Activated naive CD4-positive, alpha-beta T cell treated with anti-CD3 and anti-CD28 coated beads for 36 hours (primary cell): ENCODE results near the gene PMEPA1. TPM values are rescaled to one million over a fixed set of nuclear protein-coding genes. Genes with fewer than 3 reads are reported as not detected.

Experiments used
- CTCF ChIA-PET: fragments of 350-600 bp; sonication (Branson Sonifier 250); formaldehyde crosslinking; loops from one replicate; lab custom pipeline; 2021; ENCODE audit warnings: antibody characterized with exemption; lab: Charles Lee
- DNase-seq: peaks from one replicate; pipeline ENCODE4 v3.0.0-alpha.2; 2020
- H3K27ac Mint-ChIP-seq: one replicate; pipeline ENCODE4 v1.8.0; 2021; ENCODE audit warnings: mild to moderate bottlenecking, mixed read lengths
- H3K27me3 Mint-ChIP-seq: one replicate; pipeline ENCODE4 v1.8.0; 2021; ENCODE audit warnings: low read depth, mixed read lengths
- H3K36me3 Mint-ChIP-seq: one replicate; pipeline ENCODE4 v1.8.0; 2021; ENCODE audit warnings: low read depth, mixed read lengths
- H3K4me1 Mint-ChIP-seq: one replicate; pipeline ENCODE4 v1.8.0; 2021; ENCODE audit warnings: low read depth, mixed read lengths
- H3K4me3 Mint-ChIP-seq: one replicate; pipeline ENCODE4 v1.8.0; 2021; ENCODE audit warnings: mild to moderate bottlenecking, moderate library complexity, mixed read lengths
- H3K9me3 Mint-ChIP-seq: one replicate; pipeline ENCODE4 v1.8.0; 2021; ENCODE audit warnings: mixed read lengths
- intact Hi-C: fragments of 100-400 bp; cut with micrococcal nuclease; formaldehyde crosslinking; loops from one replicate; pipeline ENCODE4 v1.15.1; 2023
- total RNA-seq, 2 experiments: library from RNA; stranded (reverse); gene quantifications; one replicate each; pipeline ENCODE4 v1.2.3, GENCODE V29; 2021

PMEPA1 gene
- total RNA-seq, 2 experiments from 2014 or later: 2.0 to 2.2 TPM

- Mint-ChIP-seq H3K9me3 (peaks cover 2% of the 10 kb centered on the region), H3K27ac (no peak overlapping the region), H3K4me3 (no peak overlapping the region), H3K27me3 (peaks cover 8% of the 10 kb centered on the region), H3K36me3 (no peaks in the 10 kb centered on the region), H3K4me1 (peaks cover 16% of the 10 kb centered on the region)
- intact Hi-C loops: loop anchor here (1.0 to 2.0 kb wide), 2 partner anchors 37 to 50 kb away; partner anchors contain the start of gene PMEPA1
- CTCF ChIA-PET: no interaction called here
- DNase-seq: no peak
Observed at GRCh38 chr20:57747861-57748481, 38.2 kb upstream of the PMEPA1 start.

- H3K9me3 Mint-ChIP-seq: peaks cover 2% of the 10 kb centered on the region
- no peak for DNase-seq
- no peak overlapping the region for H3K4me3 Mint-ChIP-seq
- intact Hi-C loops: no loop called here
- no peaks in the 10 kb centered on the region for H3K36me3 Mint-ChIP-seq
- H3K27ac Mint-ChIP-seq: no peak overlapping the region
- H3K27me3 Mint-ChIP-seq: peaks cover 8% of the 10 kb centered on the region
- CTCF ChIA-PET: no interaction called here
- peaks cover 16% of the 10 kb centered on the region for H3K4me1 Mint-ChIP-seq
Observed at GRCh38 chr20:57746832-57747404, 37.1 kb upstream of the PMEPA1 start.

- DNase-seq: no peak
- CTCF ChIA-PET: no interaction called here
Observed at GRCh38 chr20:57746201-57746600, 36.4 kb upstream of the PMEPA1 start.

GRCh38 chr20:57744206-57744605 is 34.4 kb upstream of the PMEPA1 start:
- H3K27ac Mint-ChIP-seq: no peak overlapping the region
- H3K9me3 Mint-ChIP-seq: no peaks in the 10 kb centered on the region
- CTCF ChIA-PET: interaction anchor here (0.5 kb wide), 1 partner anchor 14 kb away, joined by 3 read pairs; no protein-coding TSS in a partner anchor
- H3K27me3 Mint-ChIP-seq: no peaks in the 10 kb centered on the region
- no peaks in the 10 kb centered on the region for H3K36me3 Mint-ChIP-seq
- no peak for DNase-seq
- H3K4me1 Mint-ChIP-seq: peaks cover 11% of the 10 kb centered on the region
- intact Hi-C loops: no loop called here
- H3K4me3 Mint-ChIP-seq: no peak overlapping the region

More at GRCh38 chr20:57746201-57746600, 36.4 kb upstream of the PMEPA1 start:
- no peak overlapping the region for H3K27ac Mint-ChIP-seq
- intact Hi-C loops: no loop called here
- no peaks in the 10 kb centered on the region for H3K9me3 Mint-ChIP-seq
- peaks cover 16% of the 10 kb centered on the region for H3K4me1 Mint-ChIP-seq
- no peaks in the 10 kb centered on the region for H3K36me3 Mint-ChIP-seq
- no peak overlapping the region for H3K4me3 Mint-ChIP-seq
- peaks cover 8% of the 10 kb centered on the region for H3K27me3 Mint-ChIP-seq

GRCh38 chr20:57743450-57744095 is 33.8 kb upstream of the PMEPA1 start:
- CTCF ChIA-PET: no interaction called here
- H3K36me3 Mint-ChIP-seq: no peaks in the 10 kb centered on the region
- H3K4me1 Mint-ChIP-seq: peaks cover 5% of the 10 kb centered on the region
- no peaks in the 10 kb centered on the region for H3K27me3 Mint-ChIP-seq
- H3K4me3 Mint-ChIP-seq: no peak overlapping the region
- no peak for DNase-seq
- no peak overlapping the region for H3K27ac Mint-ChIP-seq
- intact Hi-C loops: no loop called here
- H3K9me3 Mint-ChIP-seq: no peaks in the 10 kb centered on the region

- Mint-ChIP-seq H3K4me3 (no peak overlapping the region), H3K9me3 (no peaks in the 10 kb centered on the region), H3K27ac (no peak overlapping the region), H3K36me3 (no peaks in the 10 kb centered on the region), H3K27me3 (no peaks in the 10 kb centered on the region), H3K4me1 (no peaks in the 10 kb centered on the region)
- intact Hi-C loops: no loop called here
- CTCF ChIA-PET: no interaction called here
- no peak for DNase-seq
Observed at GRCh38 chr20:57742507-57743181, 32.8 kb upstream of the PMEPA1 start.

GRCh38 chr20:57738484-57738883 is 28.7 kb upstream of the PMEPA1 start:
- no peaks in the 10 kb centered on the region for H3K9me3 Mint-ChIP-seq
- no peaks in the 10 kb centered on the region for H3K36me3 Mint-ChIP-seq
- intact Hi-C loops: no loop called here
- peaks cover 3% of the 10 kb centered on the region for H3K27me3 Mint-ChIP-seq
- CTCF ChIA-PET: no interaction called here
- H3K27ac Mint-ChIP-seq: no peak overlapping the region
- no peak for DNase-seq
- no peaks in the 10 kb centered on the region for H3K4me1 Mint-ChIP-seq
- no peak overlapping the region for H3K4me3 Mint-ChIP-seq

- H3K4me1 Mint-ChIP-seq: no peaks in the 10 kb centered on the region
- peaks cover 3% of the 10 kb centered on the region for H3K27me3 Mint-ChIP-seq
- no peak overlapping the region for H3K4me3 Mint-ChIP-seq
- intact Hi-C loops: no loop called here
- CTCF ChIA-PET: no interaction called here
- H3K36me3 Mint-ChIP-seq: no peaks in the 10 kb centered on the region
- no peak overlapping the region for H3K27ac Mint-ChIP-seq
- no peaks in the 10 kb centered on the region for H3K9me3 Mint-ChIP-seq
- no peak for DNase-seq
Observed at GRCh38 chr20:57738053-57738452, 28.2 kb upstream of the PMEPA1 start.

- H3K4me1 Mint-ChIP-seq: no peaks in the 10 kb centered on the region
- no peak for DNase-seq
- no peak overlapping the region for H3K27ac Mint-ChIP-seq
- intact Hi-C loops: no loop called here
- peaks cover 3% of the 10 kb centered on the region for H3K27me3 Mint-ChIP-seq
- H3K4me3 Mint-ChIP-seq: no peak overlapping the region
- H3K9me3 Mint-ChIP-seq: no peaks in the 10 kb centered on the region
- CTCF ChIA-PET: no interaction called here
- H3K36me3 Mint-ChIP-seq: no peaks in the 10 kb centered on the region
Observed at GRCh38 chr20:57737349-57737748, 27.5 kb upstream of the PMEPA1 start.

- no peak for DNase-seq
- CTCF ChIA-PET: no interaction called here
- no peak overlapping the region for H3K4me3 Mint-ChIP-seq
- H3K36me3 Mint-ChIP-seq: no peaks in the 10 kb centered on the region
- no peak overlapping the region for H3K27ac Mint-ChIP-seq
- intact Hi-C loops: no loop called here
- H3K9me3 Mint-ChIP-seq: no peaks in the 10 kb centered on the region
- no peaks in the 10 kb centered on the region for H3K4me1 Mint-ChIP-seq
- peaks cover 3% of the 10 kb centered on the region for H3K27me3 Mint-ChIP-seq
Observed at GRCh38 chr20:57736738-57737347, 27.0 kb upstream of the PMEPA1 start.

- Mint-ChIP-seq H3K4me1 (no peaks in the 10 kb centered on the region), H3K27ac (no peak overlapping the region), H3K4me3 (no peak overlapping the region), H3K27me3 (peaks cover 3% of the 10 kb centered on the region), H3K36me3 (no peaks in the 10 kb centered on the region), H3K9me3 (no peaks in the 10 kb centered on the region)
- intact Hi-C loops: no loop called here
- CTCF ChIA-PET: no interaction called here
- DNase-seq: no peak
Observed at GRCh38 chr20:57735831-57736737, 26.3 kb upstream of the PMEPA1 start.
